Measurements from ENCODE around the gene NPHP4.

DNA sequence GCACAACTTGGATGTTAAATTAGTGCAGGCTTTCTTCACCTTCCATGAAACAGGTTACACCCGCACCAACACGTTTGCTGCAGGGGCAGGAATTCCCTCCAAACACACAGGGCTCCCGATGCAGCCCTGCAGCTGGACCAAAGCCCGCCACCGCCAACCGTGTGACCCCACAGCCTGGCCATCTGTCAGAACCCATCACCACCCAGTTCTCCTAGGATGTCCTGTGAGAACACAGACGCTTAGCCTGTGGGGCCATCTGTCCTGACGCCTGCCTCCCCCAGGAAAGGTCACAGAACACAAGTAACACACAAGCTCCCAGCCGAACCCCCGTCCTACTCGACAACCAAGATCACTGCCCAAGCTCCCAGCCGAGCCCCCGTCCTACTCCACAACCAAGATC, 108.1 kb downstream of the NPHP4 start:
- TF ChIP-seq, protein P1, sequence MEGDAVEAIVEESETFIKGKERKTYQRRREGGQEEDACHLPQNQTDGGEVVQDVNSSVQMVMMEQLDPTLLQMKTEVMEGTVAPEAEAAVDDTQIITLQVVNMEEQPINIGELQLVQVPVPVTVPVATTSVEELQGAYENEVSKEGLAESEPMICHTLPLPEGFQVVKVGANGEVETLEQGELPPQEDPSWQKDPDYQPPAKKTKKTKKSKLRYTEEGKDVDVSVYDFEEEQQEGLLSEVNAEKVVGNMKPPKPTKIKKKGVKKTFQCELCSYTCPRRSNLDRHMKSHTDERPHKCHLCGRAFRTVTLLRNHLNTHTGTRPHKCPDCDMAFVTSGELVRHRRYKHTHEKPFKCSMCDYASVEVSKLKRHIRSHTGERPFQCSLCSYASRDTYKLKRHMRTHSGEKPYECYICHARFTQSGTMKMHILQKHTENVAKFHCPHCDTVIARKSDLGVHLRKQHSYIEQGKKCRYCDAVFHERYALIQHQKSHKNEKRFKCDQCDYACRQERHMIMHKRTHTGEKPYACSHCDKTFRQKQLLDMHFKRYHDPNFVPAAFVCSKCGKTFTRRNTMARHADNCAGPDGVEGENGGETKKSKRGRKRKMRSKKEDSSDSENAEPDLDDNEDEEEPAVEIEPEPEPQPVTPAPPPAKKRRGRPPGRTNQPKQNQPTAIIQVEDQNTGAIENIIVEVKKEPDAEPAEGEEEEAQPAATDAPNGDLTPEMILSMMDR (IDR thresholded peaks at IDR 0.05) = no peak
- TF ChIP-seq POLR2A (IDR thresholded peaks at IDR 0.05) = no peak
